ENCODE results near the gene C2CD5.

C2CD5 gene

GRCh38 chr12:22416801-22417200 is 127.5 kb downstream of the C2CD5 start:
- DNase-seq, result no peak

GRCh38 chr12:22415342-22416309 is 128.7 kb downstream of the C2CD5 start:
- peak in 1 of 58 donors; percentile 19 for DNase-seq

- no peak for DNase-seq
These were observed 129.6 kb downstream of the C2CD5 start for GRCh38 chr12:22414742-22415141.

- no peak for DNase-seq
These were observed 130.8 kb downstream of the C2CD5 start for GRCh38 chr12:22413592-22413991.

GRCh38 chr12:22412581-22412980 is 131.8 kb downstream of the C2CD5 start:
- DNase-seq, result no peak

- no peak for DNase-seq
These were observed 133.9 kb downstream of the C2CD5 start for GRCh38 chr12:22410486-22410885.

GRCh38 chr12:22409377-22410164 is 134.8 kb downstream of the C2CD5 start:
- DNase-seq, result no peak

GRCh38 chr12:22408610-22409376 is 135.5 kb downstream of the C2CD5 start:
- peak in 24 of 58 donors; percentile 1 to 59 (median 14) for DNase-seq

GRCh38 chr12:22407397-22407796 is 136.9 kb downstream of the C2CD5 start:
- no peak for DNase-seq

GRCh38 chr12:22406627-22407026 is 137.7 kb downstream of the C2CD5 start:
- no peak for DNase-seq

- no peak for DNase-seq
These were observed 144.7 kb downstream of the C2CD5 start for GRCh38 chr12:22399464-22400180.
